CD4-positive, alpha-beta T cell treated with Interleukin-10 for 1 hour (primary cell): ENCODE results near the gene PNPLA1.
"Not testable (repeated sequence)": the region's sequence is repeated elsewhere in the genome, so short reads cannot be mapped to it uniquely, and the experiment has no call there.

ENCODE experiments used
- DNase-seq: peaks from one replicate; pipeline ENCODE4 v3.0.0-alpha.2; 2020

Gene PNPLA1

DNA sequence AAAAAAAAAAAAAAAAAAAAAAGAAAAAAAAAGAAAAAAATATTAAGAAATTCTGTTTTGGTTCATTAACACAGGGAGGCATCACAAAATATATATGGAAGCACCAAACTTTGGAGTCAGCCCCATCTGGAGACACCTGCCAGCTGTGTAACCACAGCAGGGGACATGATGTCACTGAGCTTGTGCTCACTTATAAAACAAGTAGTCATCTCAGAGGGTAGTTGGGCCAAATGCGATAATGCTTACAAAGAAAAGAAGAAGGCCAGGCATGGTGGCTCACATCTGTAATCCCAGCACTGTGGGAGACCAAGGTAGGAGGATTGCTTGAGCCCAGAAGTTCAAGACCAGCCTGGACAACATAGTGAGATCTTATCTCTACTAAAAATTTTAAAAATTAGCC is 68.0 kb downstream of the PNPLA1 start:
- no peak for DNase-seq

DNA sequence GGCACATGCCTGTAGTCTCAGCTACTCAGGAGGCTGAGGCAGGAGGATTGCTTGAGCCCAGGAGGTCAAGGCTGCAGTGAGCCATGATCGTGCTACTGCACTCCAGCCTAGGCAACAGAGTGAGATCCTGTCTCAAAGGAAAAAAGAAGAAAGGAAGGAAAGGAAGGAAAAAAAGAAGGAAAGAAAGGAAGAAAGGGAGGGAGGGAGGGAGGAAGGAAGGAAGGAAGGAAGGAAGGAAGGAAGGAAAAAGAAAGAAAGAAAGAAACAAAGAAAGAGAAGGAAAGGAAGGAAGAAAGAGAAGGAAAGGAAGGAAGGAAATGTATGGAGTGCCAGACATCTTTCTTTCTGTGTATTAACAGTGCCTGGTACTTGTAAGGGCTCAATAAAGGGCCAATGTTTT is 68.4 kb downstream of the PNPLA1 start:
- DNase-seq = not testable (repeated sequence)

DNA sequence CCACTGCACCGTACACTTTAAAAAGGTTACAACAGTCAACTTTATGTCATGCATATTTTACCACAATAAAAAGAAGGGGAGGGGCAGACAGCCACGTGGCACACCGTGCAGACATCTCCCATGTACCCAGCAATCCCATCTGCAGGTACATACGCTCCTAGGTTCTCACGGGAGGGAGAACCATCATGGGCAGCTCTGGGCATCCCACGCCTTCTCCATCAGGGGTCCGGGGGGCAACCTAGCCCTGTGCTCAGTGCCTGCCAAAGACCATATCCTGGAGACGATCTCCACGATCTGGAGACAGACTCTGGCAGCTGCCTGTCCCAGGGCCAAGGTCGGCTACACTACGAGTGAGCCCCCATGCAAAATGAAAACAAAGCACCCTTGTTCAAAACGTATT is 69.3 kb downstream of the PNPLA1 start:
- DNase-seq = no peak

DNA sequence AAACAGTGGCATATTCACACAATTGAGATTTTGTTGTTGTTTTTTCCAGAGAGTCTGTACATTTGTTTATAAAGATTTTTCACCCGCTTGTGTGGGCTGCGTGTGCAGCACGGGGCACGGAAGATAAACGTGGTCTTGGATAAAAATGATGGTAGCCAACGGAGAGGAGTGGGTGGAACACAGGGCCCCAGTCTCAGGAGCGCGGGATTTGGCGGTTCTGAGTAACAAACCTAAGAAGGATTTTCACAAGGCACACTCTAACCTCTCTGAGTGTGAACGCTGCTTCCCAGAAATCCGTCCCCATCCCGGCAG is 70.4 kb downstream of the PNPLA1 start:
- DNase-seq = no peak

DNA sequence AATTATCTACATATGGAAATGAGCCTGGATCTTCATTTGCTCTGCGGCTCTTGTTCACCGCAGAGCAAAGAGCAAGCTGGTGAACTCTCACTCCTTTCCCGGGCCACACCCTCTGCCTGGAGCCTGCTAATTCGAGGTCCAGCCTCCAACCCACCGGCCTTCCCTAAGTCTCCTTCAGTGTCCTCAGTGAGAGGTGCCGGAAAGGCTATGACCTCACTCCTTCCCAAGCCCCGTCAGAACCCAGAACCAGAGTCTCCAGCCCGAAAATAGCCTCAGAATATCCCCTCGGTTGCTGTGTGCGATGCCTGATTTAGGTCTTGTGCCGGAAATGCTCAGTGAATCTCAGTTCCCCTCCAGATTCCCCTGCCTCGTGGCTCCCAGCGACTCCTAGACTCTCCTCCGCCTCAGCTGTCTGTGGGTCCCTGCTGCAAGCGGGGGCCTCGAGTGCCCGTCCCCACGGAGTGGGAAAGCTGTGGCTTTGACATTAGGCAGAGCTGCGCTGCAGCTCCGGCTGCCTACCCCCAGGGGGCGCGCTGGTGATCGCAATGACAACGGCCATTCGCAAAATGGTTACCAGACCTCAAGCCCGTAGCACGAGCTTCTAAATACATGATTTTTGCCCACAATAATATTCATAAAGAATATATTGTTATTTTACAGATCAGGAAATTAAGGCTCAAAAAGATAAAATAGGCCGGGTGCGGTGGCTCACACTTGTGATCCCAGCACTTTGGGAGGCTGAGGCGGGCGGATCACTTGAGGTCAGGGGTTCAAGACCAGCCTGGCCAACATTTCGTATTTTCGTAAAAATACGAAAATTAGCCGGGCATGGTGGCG is 71.0 kb downstream of the PNPLA1 start:
- peak; percentile 77 for DNase-seq

DNA sequence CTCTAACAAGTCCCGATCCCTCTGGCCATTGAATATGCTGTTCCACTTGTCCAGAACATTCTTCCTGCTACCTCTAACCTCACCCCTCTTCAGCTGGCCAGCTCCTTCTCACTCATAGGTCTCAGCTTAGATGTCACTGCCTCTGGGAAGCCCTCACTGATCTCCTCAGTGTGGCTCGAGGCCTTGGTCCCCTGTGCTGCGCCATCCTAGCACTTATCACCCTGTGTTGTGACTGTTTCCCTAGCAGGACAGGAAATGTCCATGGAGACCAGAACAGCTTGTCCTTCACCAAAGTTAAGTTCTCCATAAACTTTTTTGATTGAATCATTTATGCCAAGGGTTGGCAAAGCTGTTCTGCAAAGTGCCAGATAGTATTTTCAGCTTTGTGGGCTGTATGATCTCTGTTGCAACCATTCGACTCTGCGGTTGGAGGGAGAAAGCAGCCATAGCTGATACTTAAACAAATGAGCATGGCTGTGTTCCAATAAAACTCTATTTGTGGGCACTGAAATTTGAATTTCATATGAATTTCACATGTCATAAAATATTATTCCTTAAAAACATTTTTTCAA is 73.3 kb downstream of the PNPLA1 start:
- no peak for DNase-seq

DNA sequence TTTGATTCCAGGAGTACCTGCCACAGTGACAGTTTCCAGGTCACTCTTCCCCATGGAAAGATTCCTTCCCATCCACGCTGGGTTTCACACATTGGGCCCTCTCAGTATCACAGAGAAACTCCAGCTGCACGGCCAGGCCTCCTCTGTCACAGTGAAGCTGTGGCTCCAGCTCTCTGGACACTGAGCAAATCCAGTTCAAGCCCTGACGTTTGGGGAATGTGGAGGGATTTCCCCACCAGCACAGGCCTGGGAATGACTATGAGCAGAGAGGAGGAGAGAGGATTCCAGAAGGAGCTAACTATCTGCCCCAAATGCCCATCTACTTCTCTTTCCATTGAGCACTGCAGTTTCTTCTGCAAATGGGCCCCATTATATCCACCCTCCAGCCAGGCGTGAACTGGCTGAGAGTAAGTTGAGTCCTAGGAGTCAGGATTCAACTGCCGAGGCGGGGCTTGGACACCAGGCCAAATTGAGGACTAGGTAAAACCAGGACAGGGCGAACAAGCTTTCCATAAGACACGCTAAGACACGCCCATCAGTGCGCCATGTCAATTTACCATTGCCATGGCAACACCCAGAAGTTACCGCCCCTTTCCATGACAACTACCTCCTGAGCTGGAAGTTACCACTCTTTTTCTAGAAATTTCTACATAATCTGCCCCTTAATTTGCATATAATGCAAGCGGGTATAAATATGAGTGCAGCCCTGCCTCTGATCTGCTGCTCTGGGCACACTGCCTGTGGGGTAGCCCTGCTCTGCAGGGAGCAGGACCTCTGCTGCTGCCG is 76.0 kb downstream of the PNPLA1 start:
- no peak for DNase-seq

DNA sequence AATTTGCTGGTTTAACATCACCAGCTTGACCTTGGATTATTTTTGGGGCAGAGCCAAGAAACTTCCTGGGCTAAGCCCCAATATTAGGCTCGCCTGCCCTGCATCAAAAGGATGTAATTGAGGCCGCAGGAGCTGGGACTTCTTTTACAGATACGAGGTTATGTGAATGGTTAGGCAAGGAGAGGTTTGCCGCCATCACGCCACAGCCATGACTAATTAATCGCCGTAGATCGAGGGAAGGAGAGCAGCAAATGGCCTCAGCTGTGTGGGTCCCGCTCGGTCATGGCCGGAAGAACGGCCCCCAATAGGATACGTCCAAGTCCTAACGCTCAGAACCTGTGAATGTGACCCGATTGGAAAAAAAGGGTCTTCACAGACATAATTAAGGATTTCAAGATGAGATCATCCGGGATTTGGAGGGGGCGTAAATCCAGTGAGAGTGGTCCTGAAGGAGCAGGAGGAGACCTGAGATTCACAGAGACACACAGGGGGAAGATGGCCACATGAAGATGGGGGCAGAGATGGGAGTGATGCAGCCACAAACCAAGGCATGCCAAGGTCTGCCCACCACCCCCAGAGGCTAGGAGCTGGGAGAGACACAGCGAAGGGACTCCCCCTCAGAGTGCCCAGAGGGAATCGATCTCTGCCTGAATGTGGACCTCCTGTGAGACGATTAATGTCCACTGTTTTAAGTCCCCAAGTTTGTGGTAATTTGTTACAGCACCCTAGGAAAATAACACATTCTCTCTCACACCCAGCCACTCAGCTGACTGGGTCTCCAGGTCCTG is 76.8 kb downstream of the PNPLA1 start:
- no peak for DNase-seq

DNA sequence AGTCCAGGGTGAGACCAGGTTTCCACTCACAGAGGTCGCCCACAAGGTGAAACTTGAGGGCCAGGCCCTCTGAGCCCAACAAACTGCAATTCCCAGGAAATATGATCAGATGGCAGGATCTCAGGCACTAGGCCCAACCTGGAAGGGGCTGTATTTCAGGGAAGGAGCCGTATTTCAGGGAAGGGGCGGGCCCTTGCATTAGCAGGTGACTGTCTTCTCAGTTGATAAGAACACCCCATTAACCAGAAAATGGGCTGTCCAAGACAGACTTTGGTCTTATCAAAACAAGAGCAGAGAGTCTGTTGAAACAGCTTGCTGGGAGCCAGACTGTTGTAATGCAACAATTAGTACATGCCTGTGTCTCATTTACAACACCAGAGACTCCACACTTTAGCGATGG is 77.8 kb downstream of the PNPLA1 start:
- DNase-seq = no peak

DNA sequence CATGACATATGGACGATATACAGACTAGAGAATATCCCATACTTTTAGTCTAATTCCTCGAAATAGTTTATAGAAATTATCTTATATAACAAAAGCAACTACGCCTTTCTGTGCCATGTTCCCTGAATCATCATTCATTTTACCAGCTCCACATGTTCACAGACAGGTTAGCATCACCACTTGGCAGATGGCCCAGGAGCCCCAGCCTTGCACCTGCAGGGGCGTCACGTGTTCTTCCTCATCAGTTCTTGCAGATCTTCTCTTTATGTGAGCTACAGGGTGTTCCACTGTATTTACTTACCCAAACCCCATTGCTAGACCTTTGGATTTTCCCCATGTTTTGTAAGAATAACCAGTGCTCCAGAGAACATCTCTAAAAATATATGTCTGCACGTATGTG is 79.4 kb downstream of the PNPLA1 start:
- DNase-seq = no peak

DNA sequence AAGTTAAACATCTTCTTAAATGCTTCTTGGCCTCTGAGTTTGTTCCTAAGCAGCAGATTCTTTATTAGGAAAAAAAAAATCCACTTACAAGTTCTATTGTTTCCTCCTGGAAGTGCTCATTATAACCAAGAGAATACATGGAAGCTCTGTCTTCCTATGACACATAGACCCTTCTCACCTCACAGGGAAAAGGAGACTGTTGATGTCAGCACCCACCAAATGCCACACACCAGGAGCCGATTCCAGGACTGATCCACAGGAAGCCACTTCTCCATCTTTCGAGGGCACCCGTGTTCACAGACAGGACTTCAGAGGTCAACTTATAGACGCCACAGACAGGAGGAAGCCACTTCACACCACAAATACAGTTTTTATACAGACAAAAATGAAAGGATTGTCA is 80.2 kb downstream of the PNPLA1 start:
- no peak for DNase-seq

DNA sequence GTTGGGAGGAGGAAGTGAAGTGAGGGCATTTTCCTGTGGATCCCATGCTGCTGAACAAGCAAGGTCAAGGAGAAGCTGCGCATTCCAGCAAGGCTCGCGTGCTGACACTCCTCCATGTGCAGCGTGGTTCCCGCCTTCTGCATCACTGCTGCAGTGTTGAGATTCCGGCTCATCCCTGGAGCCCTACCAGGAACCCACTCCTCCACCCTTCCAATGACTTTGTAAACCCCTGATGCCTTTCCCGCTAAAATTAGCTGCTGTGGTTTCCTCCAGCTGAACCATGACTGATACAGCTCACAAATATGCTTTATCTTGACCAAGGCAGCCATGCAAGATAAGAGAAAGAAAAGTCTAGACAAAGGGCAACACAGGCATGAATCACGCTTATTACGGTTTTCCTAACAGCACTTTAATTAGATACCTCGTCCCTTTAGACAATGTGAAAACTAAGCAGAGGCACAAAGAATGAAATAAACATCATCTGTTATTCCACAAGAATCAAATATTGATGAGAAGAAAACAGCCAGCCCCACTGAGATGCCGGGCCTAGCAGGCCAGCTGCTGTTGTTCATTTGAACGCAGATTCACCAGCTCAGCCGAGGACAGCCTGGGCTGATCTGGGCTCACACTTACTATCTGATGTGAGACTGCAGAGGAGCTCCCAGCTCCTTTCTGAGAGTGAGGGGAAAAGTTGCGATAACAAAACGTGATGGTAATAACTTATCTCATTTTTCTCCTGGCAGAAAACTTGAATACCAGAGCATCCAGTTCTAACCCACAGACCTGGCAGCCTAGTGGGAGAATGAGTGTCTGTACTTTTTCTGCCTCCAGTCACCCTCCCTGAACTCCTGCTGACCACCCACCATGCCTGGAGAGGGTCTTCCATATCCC is 81.1 kb downstream of the PNPLA1 start:
- no peak for DNase-seq

DNA sequence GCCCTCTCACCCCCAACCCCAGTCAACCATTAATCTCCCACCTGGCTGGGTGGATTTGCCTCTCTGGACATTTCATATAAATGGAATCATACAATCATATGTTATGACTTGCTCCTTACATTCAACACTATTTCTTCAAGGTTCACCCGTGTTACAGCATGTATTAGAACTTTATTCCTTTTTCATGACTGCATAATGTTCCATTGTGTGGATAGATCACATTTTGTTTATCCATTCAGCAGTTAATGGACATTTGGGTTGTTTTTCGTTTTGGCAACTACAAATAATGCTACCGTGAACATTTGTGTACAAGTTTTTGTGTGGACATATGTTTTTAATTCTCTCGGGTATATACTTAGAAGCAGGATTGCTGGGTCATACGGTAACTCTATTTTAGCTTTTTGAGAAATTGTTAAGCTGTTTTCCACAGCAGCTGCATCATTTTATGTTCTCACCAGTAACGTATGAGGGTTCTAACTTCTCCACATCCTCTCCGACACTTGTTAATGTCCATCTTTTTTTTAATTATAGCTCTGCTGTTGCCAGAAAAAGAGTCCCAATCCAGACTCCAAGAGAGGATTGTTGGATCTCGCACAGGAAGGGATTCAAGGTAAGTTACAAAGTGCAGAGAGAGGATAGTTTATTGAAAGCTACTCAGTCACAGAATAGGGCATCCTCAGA is 82.8 kb downstream of the PNPLA1 start:
- DNase-seq = no peak

DNA sequence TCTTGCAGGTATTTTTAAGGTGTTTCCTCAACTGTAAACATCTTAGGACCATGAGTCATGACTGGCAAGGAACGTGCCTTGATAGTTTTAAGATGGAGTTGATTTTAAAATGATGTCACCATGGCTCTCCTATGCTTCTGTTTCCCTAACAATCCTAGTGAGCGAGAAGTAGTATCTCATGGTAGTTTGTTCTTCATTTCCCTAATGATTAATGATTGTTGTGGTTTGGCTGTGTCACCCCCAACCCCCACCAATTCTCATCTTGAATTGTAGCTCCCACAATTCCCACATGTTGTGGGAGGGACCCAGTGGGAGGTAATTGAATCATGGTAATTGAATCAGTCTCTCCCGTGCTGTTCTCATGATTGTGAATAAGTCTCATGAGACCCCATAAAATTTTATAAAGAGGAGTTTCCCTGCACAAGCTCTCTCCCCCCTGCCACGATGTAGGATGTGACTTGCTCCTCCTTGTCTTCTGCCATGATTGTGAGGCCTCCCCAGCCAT is 83.6 kb downstream of the PNPLA1 start:
- DNase-seq = no peak

DNA sequence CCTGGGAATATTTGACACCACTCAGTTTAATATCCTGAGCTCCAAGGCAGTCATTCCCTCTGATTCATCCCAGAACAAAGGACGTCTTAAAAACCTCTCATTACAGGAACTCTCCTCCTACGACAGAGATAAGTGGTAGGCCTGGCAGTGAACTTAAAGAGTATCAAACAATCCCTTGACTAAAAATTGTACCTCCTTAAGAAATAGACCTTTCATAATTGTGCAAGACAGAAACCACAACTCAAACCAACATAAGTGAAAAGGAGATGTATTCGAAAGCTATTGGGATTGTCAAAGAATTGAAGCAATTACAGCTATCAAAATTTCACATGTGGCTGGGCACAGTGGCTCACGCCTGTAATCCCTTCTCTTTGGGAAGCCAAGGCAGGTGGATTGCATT is 86.0 kb downstream of the PNPLA1 start:
- DNase-seq = no peak

DNA sequence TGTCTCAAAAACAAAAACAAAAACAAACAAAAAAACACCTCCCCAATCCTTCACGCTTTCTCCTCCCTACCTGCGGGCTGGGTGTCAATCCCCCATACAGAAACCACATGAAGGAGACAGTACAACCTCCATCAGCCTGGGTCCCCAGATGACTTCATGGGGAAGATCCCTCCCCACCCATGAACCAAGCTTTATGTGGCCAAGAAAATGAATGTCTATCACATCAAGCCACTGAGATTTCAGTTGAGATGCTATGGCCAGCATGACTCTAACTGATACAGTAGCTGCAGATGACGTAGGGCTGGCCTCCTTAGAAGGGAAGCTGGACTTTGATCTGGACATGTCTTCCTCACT is 88.0 kb downstream of the PNPLA1 start:
- no peak for DNase-seq
